Retinal pigment epithelial cell (primary cell): ENCODE data around the gene PHC2.
"Not testable (repeated sequence)": the region's sequence is repeated elsewhere in the genome, so short reads cannot be mapped to it uniquely, and the experiment has no call there.

Source experiments
- DNase-seq: peaks from one replicate; pipeline ENCODE4 v3.0.0-alpha.2; 2010; ENCODE audit warnings: low read depth
- H3K4me3 ChIP-seq: 2 replicates; pipeline ENCODE4 v1.5.1; 2011; ENCODE audit warnings: mild to moderate bottlenecking, low read length, control low read depth, moderate library complexity
- CTCF ChIP-seq: conservative IDR thresholded peaks from 2 replicates; pipeline ENCODE4 v1.5.1; 2011; ENCODE audit warnings: low read depth, low read length, control low read depth, inconsistent platforms

Gene PHC2

GRCh38 chr1:33314416-33314815 is 116.5 kb downstream of the PHC2 start:
- no peak overlapping the region for H3K4me3 ChIP-seq
- DNase-seq = no peak
- no peak for TF ChIP-seq CTCF

- DNase-seq = no peak
- no peak overlapping the region for H3K4me3 ChIP-seq
- TF ChIP-seq CTCF = no peak
These were observed 118.5 kb downstream of the PHC2 start for GRCh38 chr1:33312413-33312749.

GRCh38 chr1:33311706-33312412 is 119.0 kb downstream of the PHC2 start:
- TF ChIP-seq CTCF = no peak
- DNase-seq = no peak
- H3K4me3 ChIP-seq = no peak overlapping the region

GRCh38 chr1:33310702-33311101 is 120.2 kb downstream of the PHC2 start:
- TF ChIP-seq CTCF = no peak
- no peak overlapping the region for H3K4me3 ChIP-seq
- no peak for DNase-seq

GRCh38 chr1:33309351-33309750 is 121.5 kb downstream of the PHC2 start:
- not testable (repeated sequence) for DNase-seq, H3K4me3 ChIP-seq

GRCh38 chr1:33307494-33307864 is 123.4 kb downstream of the PHC2 start:
- TF ChIP-seq CTCF = no peak
- DNase-seq = no peak

GRCh38 chr1:33306653-33307493 is 124.0 kb downstream of the PHC2 start:
- H3K4me3 ChIP-seq = no peak overlapping the region
- no peak for TF ChIP-seq CTCF
- no peak for DNase-seq

More at GRCh38 chr1:33307494-33307864, 123.4 kb downstream of the PHC2 start:
- no peak overlapping the region for H3K4me3 ChIP-seq
